Medulla oblongata (tissue), 1 donor: Measurements from ENCODE around the gene ZNF212.
"Not testable (repeated sequence)": the region's sequence is repeated elsewhere in the genome, so short reads cannot be mapped to it uniquely, and the experiment has no call there.

Source experiments
- DNase-seq: peaks from one replicate; pipeline ENCODE4 v3.0.0-alpha.2; 2015; ENCODE audit errors: extremely low spot score

ZNF212 gene

GRCh38 chr7:149252378-149252777 is 12.9 kb downstream of the ZNF212 start:
- DNase-seq = no peak

- DNase-seq = no peak
These were observed 14.2 kb downstream of the ZNF212 start for GRCh38 chr7:149253665-149254064.

GRCh38 chr7:149254181-149254858 is 14.9 kb downstream of the ZNF212 start:
- peak; percentile 62 for DNase-seq

- DNase-seq = no peak
These were observed 15.7 kb downstream of the ZNF212 start for GRCh38 chr7:149255174-149255573.

GRCh38 chr7:149256568-149256967 is 17.1 kb downstream of the ZNF212 start:
- DNase-seq = no peak

GRCh38 chr7:149257146-149257545 is 17.7 kb downstream of the ZNF212 start:
- DNase-seq = no peak

- DNase-seq = peak; percentile 55
These were observed 21.9 kb downstream of the ZNF212 start for GRCh38 chr7:149261316-149261828.

GRCh38 chr7:149261829-149262617 is 22.6 kb downstream of the ZNF212 start, which contains the start of gene ZNF783:
Gene ZNF783, plus strand, starts transcription at chr7:149262196. Its CDS starts 138 bp downstream, at chr7:149262334.
- DNase-seq = peak; percentile 91

GRCh38 chr7:149266451-149266850 is 27.0 kb downstream of the ZNF212 start:
- DNase-seq = no peak

GRCh38 chr7:149267733-149268132 is 28.3 kb downstream of the ZNF212 start:
- no peak for DNase-seq

- not testable (repeated sequence) for DNase-seq
These were observed 35.0 kb downstream of the ZNF212 start for GRCh38 chr7:149274424-149274823.

- no peak for DNase-seq
These were observed 38.4 kb downstream of the ZNF212 start for GRCh38 chr7:149277871-149278270.

GRCh38 chr7:149278396-149278795 is 38.9 kb downstream of the ZNF212 start:
- no peak for DNase-seq

GRCh38 chr7:149279111-149279743 is 39.8 kb downstream of the ZNF212 start:
- DNase-seq = no peak

GRCh38 chr7:149280151-149280550 is 40.7 kb downstream of the ZNF212 start:
- no peak for DNase-seq

- DNase-seq = no peak
These were observed 41.4 kb downstream of the ZNF212 start for GRCh38 chr7:149280661-149281507.

GRCh38 chr7:149281508-149282330 is 42.3 kb downstream of the ZNF212 start:
- no peak for DNase-seq

- DNase-seq = no peak
These were observed 42.8 kb downstream of the ZNF212 start for GRCh38 chr7:149282331-149282655.

GRCh38 chr7:149283321-149283720 is 43.9 kb downstream of the ZNF212 start:
- no peak for DNase-seq

- DNase-seq = no peak
These were observed 44.9 kb downstream of the ZNF212 start for GRCh38 chr7:149284343-149284742.
